IPS-NIHi7 (cell line): ENCODE data around the gene PTGES.

Experiments used
- DNase-seq: peaks from one replicate; pipeline ENCODE4 v3.0.0; 2012; ENCODE audit warnings: mixed read lengths; ENCODE audit errors: extremely low spot score

The PTGES gene

GRCh38 chr9:129717991-129718390 is 34.9 kb downstream of the PTGES start:
- DNase-seq: no peak

GRCh38 chr9:129716091-129716490 is 36.8 kb downstream of the PTGES start:
- no peak for DNase-seq

DNA sequence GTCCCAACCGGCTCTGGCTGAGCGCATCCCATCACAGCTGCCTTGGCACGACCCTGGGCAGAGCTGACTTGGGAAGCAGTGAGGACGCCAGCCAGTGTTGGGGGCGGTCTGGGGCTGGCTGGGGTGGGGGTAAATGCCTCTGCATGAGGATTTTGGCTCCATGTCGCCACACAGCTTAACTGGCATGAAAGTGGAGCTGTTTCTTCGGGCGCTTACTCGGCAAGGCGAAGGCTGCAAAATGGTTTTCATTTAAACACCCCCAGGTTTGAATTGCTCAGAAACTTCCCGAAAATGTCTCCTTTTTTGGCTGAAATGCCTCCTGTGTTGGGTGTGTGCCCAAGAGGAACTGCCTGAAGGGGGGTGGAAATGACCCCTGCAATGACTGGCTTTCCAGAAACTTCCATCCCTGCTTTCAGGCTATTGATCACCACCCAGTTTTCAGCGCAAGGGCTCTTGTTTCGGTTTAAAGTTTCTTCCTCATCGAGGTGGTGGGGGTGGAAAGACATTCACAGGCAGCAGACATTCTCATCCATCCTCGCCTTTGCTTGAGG is 38.3 kb downstream of the PTGES start:
- DNase-seq: no peak

DNA sequence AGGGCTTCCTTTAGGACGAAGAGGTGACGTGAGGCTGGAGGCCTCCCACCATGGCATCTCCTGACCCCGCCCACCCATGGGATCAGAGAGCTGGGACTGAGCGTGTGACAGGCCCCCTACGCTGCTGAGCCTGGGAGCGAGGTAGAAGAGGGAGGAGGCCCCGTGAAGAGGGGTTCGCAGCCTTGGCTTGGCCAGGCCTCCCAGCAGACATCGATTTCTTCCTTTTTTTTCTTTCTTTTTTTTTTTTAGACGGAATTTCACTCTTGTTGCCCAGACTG is 39.5 kb downstream of the PTGES start:
- DNase-seq: no peak

DNA sequence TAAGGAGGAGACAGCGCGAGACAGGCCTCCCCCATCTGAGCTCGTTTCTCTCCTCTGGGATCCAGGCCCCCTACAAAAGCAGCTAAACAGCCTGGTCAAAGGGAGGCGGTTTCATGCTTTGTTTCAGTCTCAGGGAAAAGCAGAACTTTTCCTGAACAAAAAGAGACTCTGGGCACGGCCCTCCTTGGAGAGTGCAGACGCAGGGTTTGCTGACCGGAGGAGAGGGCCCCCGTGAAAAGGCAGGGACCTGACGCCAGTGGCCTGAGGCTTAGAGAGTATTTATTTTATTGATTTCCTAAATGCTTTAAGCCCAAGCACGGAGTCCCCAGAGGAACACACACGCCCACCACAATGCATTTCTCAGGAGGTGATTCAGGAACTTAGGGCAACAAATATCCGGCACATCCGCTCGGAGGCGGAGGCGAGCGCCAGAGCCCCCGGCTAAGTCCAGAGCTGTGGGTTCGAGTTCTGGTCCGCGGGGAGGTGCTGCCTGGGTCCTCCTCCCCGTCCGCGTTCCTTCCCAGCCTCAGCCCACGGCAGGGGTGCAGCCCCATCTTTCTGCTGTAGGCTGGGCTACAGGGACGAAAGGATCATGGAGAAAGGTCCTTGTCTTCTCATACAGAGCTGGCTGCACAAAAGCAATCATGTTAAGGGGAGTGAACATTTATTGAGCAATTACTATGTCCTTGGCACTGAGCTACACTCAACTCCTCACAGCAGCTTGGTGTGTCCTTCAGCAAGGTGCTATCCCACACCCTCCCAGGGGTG is 40.0 kb downstream of the PTGES start:
- DNase-seq: no peak

DNA sequence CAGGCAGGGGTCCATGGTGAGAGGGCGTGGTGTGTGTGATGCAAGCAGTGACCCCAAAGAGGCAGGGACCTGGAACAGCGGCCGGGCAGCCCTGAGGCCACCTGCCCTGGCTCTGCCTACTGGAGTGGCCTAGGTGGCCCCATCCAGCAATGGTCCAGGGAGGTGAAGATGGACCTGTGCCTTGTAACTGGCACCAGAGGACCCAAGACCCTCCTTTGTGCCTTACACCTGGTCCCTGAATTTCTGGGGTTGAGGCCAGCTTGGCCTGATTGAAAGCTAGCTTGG is 42.7 kb downstream of the PTGES start:
- DNase-seq: no peak

GRCh38 chr9:129709438-129710168 is 43.2 kb downstream of the PTGES start:
- no peak for DNase-seq

DNA sequence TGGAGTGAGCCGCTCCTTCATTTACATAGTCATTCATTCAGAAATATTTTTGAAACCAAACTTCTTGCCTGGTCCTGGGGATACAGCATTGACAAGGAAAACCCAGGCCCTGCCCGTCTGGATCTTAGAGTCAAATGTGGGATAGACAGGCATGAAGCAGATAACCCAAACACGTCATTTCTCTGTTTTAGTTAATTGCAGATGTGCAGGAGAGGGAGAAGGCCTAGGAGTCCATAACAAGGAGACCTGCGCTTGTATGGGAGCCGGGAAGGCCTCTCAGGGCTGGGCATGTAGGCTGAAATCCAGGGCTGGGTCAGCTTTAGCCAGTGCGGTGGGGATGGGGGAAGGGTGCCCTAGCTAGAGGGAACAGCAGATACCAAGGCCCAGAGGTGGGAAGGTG is 44.0 kb downstream of the PTGES start:
- DNase-seq: no peak

DNA sequence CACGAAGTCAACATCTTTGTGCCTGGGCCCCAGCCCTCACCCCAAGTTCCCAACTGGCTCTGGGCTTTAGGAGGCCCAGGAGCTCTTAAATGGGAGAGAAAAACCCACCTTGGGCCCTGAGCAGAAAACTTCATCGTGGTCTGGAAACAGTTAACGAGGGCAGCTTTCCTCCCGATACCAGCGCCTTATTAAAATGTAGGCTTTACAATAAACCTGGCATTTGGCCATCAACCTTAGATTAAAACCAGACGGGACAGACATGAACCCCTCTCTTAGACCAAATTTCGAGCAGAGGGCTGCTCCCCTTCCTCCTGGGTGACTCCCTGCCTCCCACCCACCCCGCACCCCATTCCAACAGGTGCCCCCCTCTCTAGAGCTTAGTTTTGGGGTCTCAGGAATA is 48.0 kb downstream of the PTGES start:
- no peak for DNase-seq

- DNase-seq: no peak
Observed at GRCh38 chr9:129703667-129704355, 49.0 kb downstream of the PTGES start.

GRCh38 chr9:129702589-129703520 is 50.0 kb downstream of the PTGES start:
- DNase-seq: no peak

GRCh38 chr9:129701549-129701948 is 51.3 kb downstream of the PTGES start:
- DNase-seq: no peak

DNA sequence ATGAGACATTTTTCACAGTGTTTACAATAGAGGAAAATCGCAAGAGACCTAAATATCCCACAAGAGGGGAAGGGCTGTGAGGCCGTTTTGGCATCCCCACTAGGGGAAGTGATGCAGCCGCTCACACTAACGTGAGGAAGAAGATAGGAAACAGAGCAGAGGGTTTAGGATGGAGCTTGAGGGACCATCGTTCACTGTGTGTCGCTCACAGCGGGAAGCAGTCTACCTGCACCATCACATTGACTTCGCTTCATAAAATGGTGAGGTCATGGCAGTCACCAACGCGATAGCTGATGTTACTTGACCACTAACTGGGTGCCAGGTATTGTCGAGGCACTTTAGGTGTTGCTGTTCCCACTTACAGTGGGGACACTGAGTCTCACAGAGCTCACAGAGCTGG is 51.8 kb downstream of the PTGES start:
- DNase-seq: no peak

DNA sequence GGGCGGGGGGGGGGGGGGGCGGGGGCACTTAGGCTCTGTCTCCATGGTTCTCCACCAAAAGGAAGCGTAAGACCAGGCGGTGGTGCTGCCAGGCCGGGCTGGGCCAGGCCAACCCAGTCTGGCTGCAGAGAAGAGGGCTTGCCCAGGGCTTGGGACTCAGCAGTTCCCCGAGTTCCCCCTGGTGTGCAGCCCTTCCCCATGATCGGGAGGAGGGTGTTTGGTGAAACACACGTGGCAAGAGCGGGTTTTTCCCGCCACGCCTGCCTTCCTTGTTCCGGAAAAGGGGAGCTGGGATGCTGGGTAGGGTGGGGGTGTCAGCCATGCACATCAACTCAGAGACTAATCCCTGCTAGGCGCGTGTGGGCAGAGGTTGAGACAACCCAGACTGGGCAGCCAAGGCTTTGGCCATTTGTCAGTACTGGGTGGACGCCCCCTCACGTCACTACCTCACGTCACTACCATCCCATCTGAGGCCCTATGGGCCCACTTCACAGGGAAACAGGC is 54.5 kb downstream of the PTGES start:
- DNase-seq: no peak

GRCh38 chr9:129697656-129698253 is 55.1 kb downstream of the PTGES start:
- no peak for DNase-seq

DNA sequence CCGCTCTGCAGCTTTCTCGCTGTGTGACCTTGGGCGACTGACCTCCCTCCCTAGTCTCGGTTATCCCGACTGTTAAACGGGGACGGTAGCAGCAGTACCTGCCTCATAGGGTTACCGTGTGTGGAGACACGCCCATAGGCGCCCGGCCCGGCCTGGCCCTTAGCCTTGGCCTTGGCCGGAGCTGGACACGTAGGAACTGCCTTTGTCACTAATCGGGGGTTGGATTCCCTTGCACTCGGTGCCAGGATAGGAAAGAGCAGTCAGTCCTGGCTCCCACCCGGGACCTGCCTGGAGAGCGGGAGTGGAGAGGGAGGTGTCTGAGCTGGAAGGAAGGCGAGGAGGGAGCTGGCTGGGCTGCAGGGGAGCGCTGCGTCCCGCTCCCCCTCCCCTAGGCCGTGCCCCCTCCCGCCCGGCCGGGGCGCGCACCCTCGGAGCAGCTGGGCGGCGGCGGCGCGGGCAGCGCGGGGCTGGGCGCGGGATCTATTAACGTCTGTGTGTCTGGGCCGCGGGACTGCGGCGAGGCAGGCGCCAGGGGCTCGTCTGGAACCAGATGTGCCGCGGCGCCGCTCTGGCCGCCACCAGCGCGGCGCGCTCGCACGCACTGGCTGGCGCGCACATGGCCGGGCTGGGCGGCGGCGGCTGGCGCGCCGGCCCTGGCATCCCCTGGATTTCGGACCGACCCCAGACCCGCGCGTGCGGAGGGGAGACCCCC is 55.7 kb downstream of the PTGES start:
- DNase-seq: peak; percentile 79

- no peak for DNase-seq
Observed at GRCh38 chr9:129695870-129696269, 57.0 kb downstream of the PTGES start.

DNA sequence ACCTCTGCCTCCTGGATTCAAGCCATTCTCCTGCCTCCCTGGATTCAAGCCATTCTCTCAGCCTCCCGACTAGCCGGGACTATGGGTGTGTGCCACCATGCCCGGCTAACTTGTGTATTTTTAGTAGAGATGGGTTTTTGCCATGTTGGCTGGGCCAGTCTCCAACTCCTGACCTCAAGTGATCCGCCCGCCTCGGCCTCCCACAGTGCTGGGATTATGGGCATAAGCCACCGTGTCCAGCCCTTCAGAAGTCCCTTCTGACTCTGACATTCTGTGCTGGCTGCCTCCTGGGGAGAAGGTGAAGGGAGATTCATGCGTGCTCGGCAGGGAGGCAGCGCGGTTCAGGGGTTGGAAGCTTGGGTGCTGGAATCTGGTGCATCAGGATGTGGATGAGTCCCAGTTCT is 58.6 kb downstream of the PTGES start:
- no peak for DNase-seq

DNA sequence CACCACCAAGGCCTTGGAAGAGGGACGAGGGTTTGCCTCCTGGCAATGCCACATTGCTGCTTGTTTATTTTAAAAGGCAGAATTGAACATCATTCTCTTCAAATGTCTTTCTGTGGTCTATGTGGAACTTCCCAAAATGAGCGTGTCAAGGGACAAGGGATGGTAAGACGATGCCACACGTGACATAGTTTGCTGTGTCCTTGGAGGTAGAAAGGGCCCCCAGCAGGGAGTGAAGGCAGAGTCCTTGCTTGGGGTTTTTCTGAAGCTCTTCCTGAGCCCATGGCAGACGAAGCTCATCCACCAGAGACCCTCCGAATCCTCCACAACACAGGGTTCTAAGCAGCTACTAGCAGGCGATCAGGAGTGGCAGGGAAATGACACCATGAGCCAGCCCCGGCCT is 59.1 kb downstream of the PTGES start:
- no peak for DNase-seq

DNA sequence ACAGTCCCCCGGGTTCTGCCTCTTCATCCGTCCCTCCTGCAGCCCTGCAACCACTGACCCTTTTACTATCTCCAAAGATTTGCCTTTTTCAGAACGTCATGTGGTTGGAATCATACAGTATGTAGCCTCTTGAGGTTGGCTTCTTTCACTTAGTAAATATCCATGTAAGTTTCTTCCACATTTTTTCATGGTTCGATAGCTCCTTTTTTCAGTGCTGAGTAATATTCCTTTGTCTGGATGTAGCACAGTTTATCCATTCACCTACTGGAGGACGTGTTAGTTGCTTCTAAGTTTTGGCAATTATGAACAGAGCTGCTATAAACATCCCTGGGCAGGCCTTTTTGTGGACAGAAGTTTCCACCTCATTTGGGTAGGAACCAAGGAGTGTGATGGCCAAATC is 60.3 kb downstream of the PTGES start:
- DNase-seq: no peak
